SK-N-MC (cell line): ENCODE data around the gene PTGER4.

Experiments
- DNase-seq: peaks from one replicate; pipeline ENCODE4 v3.0.0-alpha.2; 2011; ENCODE audit warnings: low read depth, low spot score
- H3K27ac ChIP-seq: fragments of 200-600 bp; sonication (generic); 2 replicates; pipeline ENCODE4 v1.5.1; 2016; ENCODE audit warnings: mixed run types
- H3K36me3 ChIP-seq: fragments of 200-600 bp; sonication (generic); 2 replicates; pipeline ENCODE4 v1.6.1; 2017; ENCODE audit warnings: antibody characterized with exemption, low read length, mixed read lengths; ENCODE audit not compliant: insufficient read depth
- H3K4me3 ChIP-seq: fragments of 200-600 bp; sonication (generic); 2 replicates; pipeline ENCODE4 v1.5.1; 2016
- H3K9ac ChIP-seq: fragments of 200-600 bp; sonication (generic); 2 replicates; pipeline ENCODE4 v1.8.0; 2017; ENCODE audit warnings: mixed run types, mixed read lengths; ENCODE audit not compliant: insufficient read length
- H3K9me3 ChIP-seq: fragments of 200-600 bp; sonication (generic); 2 replicates; pipeline ENCODE4 v1.6.1; 2017; ENCODE audit warnings: low read depth, mild to moderate bottlenecking, antibody characterized with exemption, low read length, moderate library complexity, mixed read lengths
- EZH2 ChIP-seq: fragments of 200-600 bp; sonication (generic); IDR thresholded peaks from one replicate; pipeline ENCODE4 v1.6.1; 2017; ENCODE audit warnings: antibody characterized with exemption
- FOXP2 ChIP-seq: optimal IDR thresholded peaks from 2 replicates; pipeline ENCODE3; 2011; ENCODE audit warnings: mild to moderate bottlenecking, moderate library complexity; ENCODE audit not compliant: insufficient read depth; ENCODE audit errors: extremely low read length, control extremely low read depth
- POLR2AphosphoS5 ChIP-seq: IDR thresholded peaks from 2 replicates; pipeline ENCODE4 v1.6.1; 2012; ENCODE audit warnings: mild to moderate bottlenecking, low read depth, low read length, borderline replicate concordance

Gene PTGER4

DNA sequence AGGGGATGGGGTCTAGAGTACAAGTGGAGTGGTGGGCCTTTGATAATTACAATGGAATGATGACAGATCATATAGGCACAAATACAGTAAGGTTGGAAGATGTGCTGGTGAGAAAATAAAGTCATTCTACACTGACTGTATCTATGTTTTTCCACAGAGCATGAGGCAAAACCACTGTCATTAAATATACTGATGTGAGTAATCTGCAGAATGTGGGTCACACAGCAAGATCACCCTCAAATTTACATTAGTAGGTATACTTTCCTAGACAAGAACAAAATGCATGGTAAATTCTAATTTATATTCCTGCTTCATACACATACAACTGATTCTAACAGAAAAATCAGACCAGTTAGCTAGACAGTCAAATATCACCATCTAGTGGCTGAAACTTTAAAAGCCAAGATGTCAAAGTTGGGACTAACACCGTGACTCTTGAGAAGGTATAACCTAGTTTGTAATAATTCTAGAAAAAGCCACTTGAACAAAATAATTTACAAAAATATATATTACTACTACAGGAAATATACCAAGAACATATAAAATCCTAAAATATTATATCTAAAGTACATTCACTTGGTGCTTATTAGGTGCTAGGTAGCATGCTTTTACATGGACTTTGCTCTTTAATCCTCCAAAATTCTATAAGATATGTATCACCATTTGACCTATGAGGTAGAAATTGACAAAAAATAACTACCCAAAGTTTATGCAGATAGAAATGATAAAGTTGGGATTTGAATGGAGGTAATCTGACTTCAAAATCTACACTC lies 56.6 kb downstream of the PTGER4 start:
- Histone ChIP-seq H3K9ac (no peak overlapping the region), H3K36me3 (peaks cover 28% of the 10 kb centered on the region), H3K9me3 (peaks cover 6% of the 10 kb centered on the region), H3K4me3 (no peak overlapping the region), H3K27ac (no peak overlapping the region)
- DNase-seq: peak; percentile 53
- TF ChIP-seq EZH2 (no peak), FOXP2 (no peak), POLR2AphosphoS5 (no peak)

DNA sequence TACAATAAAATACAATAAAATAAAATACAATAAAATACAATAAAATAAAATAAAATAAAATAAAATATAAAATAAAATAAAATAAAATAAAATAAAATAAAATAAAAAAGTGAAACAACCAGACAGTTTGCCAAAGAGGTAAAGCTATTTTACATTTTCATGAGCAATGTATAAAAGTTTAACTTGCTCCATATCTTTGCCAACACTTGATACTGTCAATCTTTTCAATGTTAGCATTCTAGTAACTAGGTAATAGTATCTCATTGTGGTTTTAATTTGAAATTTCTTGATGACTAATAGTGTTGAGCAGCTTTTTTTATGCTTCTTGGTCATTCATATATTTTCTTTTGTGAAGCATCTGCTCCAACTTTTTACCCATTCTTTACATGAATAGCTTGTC lies 58.8 kb downstream of the PTGER4 start:
- Histone ChIP-seq H3K9ac (no peak overlapping the region), H3K4me3 (no peak overlapping the region), H3K36me3 (peaks cover 47% of the 10 kb centered on the region), H3K9me3 (peaks cover 9% of the 10 kb centered on the region), H3K27ac (no peak overlapping the region)
- TF ChIP-seq EZH2 (no peak), FOXP2 (no peak), POLR2AphosphoS5 (no peak)
- DNase-seq: no peak
